ENCODE results near the gene CFAP20DC. TPM values are rescaled to one million over a fixed set of nuclear protein-coding genes. Genes with fewer than 3 reads are reported as not detected.

The CFAP20DC gene
- total and polyA plus RNA-seq, 2 of the 4 experiments (the other 2 are of a cell fraction): 1.2 to 1.6 TPM

- intact Hi-C loops (cut with micrococcal nuclease): no loop called here
- no peaks in the 10 kb centered on the region for H3K36me3 ChIP-seq (ENCODE audit: control insufficient read depth, insufficient read depth, low read length)
- CTCF ChIA-PET: no interaction called here
These were observed 182.2 kb downstream of the CFAP20DC start for GRCh38 chr3:58867621-58868020.

More at GRCh38 chr3:58867621-58868020, 182.2 kb downstream of the CFAP20DC start:
- Histone ChIP-seq H2BK15ac (ENCODE audit: low read depth, low read length) (no peak overlapping the region), H3K9me3 (ENCODE audit: control insufficient read depth, insufficient read depth, low read length) (no peaks in the 10 kb centered on the region), H3K4me3 (ENCODE audit: insufficient read depth, low read depth, low read length) (no peak overlapping the region), H3K9me1 (ENCODE audit: insufficient read depth, low read length) (no peaks in the 10 kb centered on the region), H2AFZ (replicated peaks; ENCODE audit: low read length, poor library complexity) (no peak overlapping the region), H3K4me1 (ENCODE audit: control insufficient read depth, insufficient read depth, low read length) (no peaks in the 10 kb centered on the region), H3K79me1 (ENCODE audit: low read depth in 1 of 2, low read length in 2 of 2) (no peaks in the 10 kb centered on the region), H4K8ac (ENCODE audit: low read depth in 2 of 2, low read length in 2 of 2) (no peak overlapping the region), H3K56ac (ENCODE audit: extremely low read depth, insufficient read depth, low read length) (no peak overlapping the region), H2BK120ac (ENCODE audit: low read depth, low read length) (no peak overlapping the region), H4K91ac (ENCODE audit: insufficient read depth, low read depth, low read length) (no peak overlapping the region), H2AK9ac (replicated peaks; ENCODE audit: low read depth, low read length, poor library complexity) (no peak overlapping the region), H3K18ac (ENCODE audit: low read depth, low read length) (no peak overlapping the region), H3K27ac (ENCODE audit: insufficient read depth, low read length) (no peak overlapping the region), H3K23ac (ENCODE audit: low read depth, low read length) (no peak overlapping the region), H2BK20ac (ENCODE audit: low read depth, low read length) (no peak overlapping the region), H3K14ac (replicated peaks; ENCODE audit: low read depth, low read length) (no peak overlapping the region), H2BK5ac (ENCODE audit: low read depth, low read length, poor library complexity, severe bottlenecking) (no peak overlapping the region), H4K5ac (ENCODE audit: low read depth, low read length) (no peak overlapping the region), H3K27me3 (ENCODE audit: control insufficient read depth, insufficient read depth, low read length) (no peaks in the 10 kb centered on the region), H3K4ac (ENCODE audit: low read depth, low read length) (no peak overlapping the region), H3K4me2 (ENCODE audit: low read depth, low read length) (no peak overlapping the region), H2AK5ac (ENCODE audit: low read depth, low read length) (no peak overlapping the region), H3K9ac (ENCODE audit: low read depth, low read length) (no peak overlapping the region), H4K20me1 (ENCODE audit: insufficient read depth, low read length) (no peaks in the 10 kb centered on the region)
- POLR2A ChIA-PET (ENCODE audit: unreplicated experiment): no interaction called here
- WGBS, 2 experiments (ENCODE audit: extremely low coverage in 2 of 2, insufficient read length in 1 of 2): no CpG with 5 or more reads among the region's 4 CpGs
- TF ChIP-seq USF2 (IDR thresholded peaks at IDR 0.05; ENCODE audit: low read depth, low read length) (no peak), CEBPB (IDR thresholded peaks at IDR 0.05; ENCODE audit: low read depth, low read length) (no peak), MAFK (IDR thresholded peaks at IDR 0.05; ENCODE audit: low read depth, low read length) (no peak), CTCF (conservative IDR thresholded peaks at IDR 0.05; ENCODE audit: low read depth, low read length) (no peak), FOS (IDR thresholded peaks at IDR 0.05; ENCODE audit: low read depth, low read length) (no peak), NFE2L2 (IDR thresholded peaks at IDR 0.05; ENCODE audit: low read depth, low read length) (no peak), CHD1 (IDR thresholded peaks at IDR 0.05; ENCODE audit: low read depth, low read length) (no peak), SMC3 (IDR thresholded peaks at IDR 0.05; ENCODE audit: low read depth, low read length) (no peak), RCOR1 (IDR thresholded peaks at IDR 0.05; ENCODE audit: insufficient replicate concordance, low read length) (no peak), MAZ (IDR thresholded peaks at IDR 0.05; ENCODE audit: borderline replicate concordance, low read depth, low read length) (no peak), POLR2A (IDR thresholded peaks at IDR 0.05; ENCODE audit: low read depth, low read length) (no peak), RAD21 (IDR thresholded peaks at IDR 0.05; ENCODE audit: low read length) (no peak), MXI1 (IDR thresholded peaks at IDR 0.05; ENCODE audit: borderline replicate concordance, low read depth, low read length) (no peak), ELK1 (IDR thresholded peaks at IDR 0.05; ENCODE audit: borderline replicate concordance, low read depth, low read length) (no peak), BHLHE40 (IDR thresholded peaks at IDR 0.05; ENCODE audit: low read depth, low read length) (no peak), RFX5 (IDR thresholded peaks at IDR 0.05; ENCODE audit: low read depth, low read length) (no peak)
- no peak for DNase-seq
- dilution Hi-C loops (cut with HindIII; ENCODE audit: low sequenced_read_pairs, unreplicated experiment) (no loop called here), in situ Hi-C loops (cut with MboI; ENCODE audit: low sequenced_read_pairs) (no loop called here)
- ATAC-seq (ENCODE audit: low read depth): no peak
- no TSS peak for BruUV-seq (replicated peaks)
